Measurements from ENCODE around the gene SUMO1. TPM values are rescaled to one million over a fixed set of nuclear protein-coding genes. Genes with fewer than 3 reads are reported as not detected.

The SUMO1 gene
- total RNA-seq, 1 experiment from 2014 or later = 164 TPM

DNA sequence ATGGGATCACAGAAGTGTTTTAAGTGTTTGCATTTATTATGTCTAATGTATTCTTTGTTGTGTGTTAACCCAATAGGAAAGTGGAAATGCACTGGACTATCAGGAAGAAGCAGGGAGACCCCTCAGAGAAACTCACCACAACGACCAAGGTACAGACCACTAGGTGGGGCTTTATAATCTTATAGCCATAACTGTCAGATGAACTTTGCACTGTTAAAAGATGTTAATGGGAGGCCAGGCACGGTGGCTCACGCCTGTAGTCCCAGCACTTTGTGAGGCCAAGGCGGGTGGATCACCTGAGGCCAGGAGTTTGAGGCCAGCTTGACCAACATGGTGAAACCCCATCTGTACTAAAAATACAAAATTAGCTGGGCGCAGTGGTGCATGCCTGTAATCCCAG is 73.2 kb downstream of the SUMO1 start:
- Mint-ChIP-seq H3K9me3 (ENCODE audit: low read depth, unreplicated experiment) (no peaks in the 10 kb centered on the region), H3K27ac (ENCODE audit: unreplicated experiment) (no peak overlapping the region), H3K4me3 (ENCODE audit: low read depth, unreplicated experiment) (no peak overlapping the region), H3K27me3 (ENCODE audit: unreplicated experiment) (no peaks in the 10 kb centered on the region), H3K4me1 (ENCODE audit: low read depth, unreplicated experiment) (no peaks in the 10 kb centered on the region), H3K36me3 (ENCODE audit: insufficient read depth, unreplicated experiment) (no peaks in the 10 kb centered on the region)
- intact Hi-C loops (cut with micrococcal nuclease; ENCODE audit: unreplicated experiment) = no loop called here
- no peak for TF ChIP-seq CTCF (IDR thresholded peaks at IDR 0.05; ENCODE audit: unreplicated experiment)
- no peak for DNase-seq
- no TSS peak for BruUV-seq (replicated peaks)
- CTCF ChIA-PET = no interaction called here

DNA sequence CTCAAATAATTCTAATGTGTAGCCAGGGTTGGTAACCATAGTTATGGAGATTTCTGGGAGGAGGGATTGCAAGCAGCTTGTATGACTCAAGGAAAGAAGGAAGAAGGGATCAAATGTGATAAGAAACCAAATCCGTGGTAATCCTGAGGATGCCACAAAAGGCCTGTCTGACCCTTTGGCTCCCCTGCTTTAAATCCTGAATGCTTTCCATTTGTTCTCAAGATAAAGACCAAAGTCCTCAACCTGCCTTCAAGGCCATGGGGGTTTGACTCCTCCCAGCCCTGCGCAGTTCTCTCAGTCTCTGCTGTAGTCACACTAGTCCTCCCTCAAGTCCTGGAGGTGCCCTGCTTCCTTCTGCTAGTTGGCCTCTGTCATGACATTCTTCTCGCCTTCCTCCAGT is 74.0 kb downstream of the SUMO1 start:
- no peak for TF ChIP-seq CTCF (IDR thresholded peaks at IDR 0.05; ENCODE audit: unreplicated experiment)
- no peaks in the 10 kb centered on the region for H3K9me3 Mint-ChIP-seq (ENCODE audit: low read depth, unreplicated experiment)
- H3K36me3 Mint-ChIP-seq (ENCODE audit: insufficient read depth, unreplicated experiment) = no peaks in the 10 kb centered on the region
- DNase-seq = no peak
- no peak overlapping the region for H3K27ac Mint-ChIP-seq (ENCODE audit: unreplicated experiment)
- CTCF ChIA-PET = no interaction called here
- H3K4me3 Mint-ChIP-seq (ENCODE audit: low read depth, unreplicated experiment) = no peak overlapping the region
- no peaks in the 10 kb centered on the region for H3K4me1 Mint-ChIP-seq (ENCODE audit: low read depth, unreplicated experiment)
- H3K27me3 Mint-ChIP-seq (ENCODE audit: unreplicated experiment) = no peaks in the 10 kb centered on the region
- intact Hi-C loops (cut with micrococcal nuclease; ENCODE audit: unreplicated experiment) = no loop called here
- no TSS peak for BruUV-seq (replicated peaks)

DNA sequence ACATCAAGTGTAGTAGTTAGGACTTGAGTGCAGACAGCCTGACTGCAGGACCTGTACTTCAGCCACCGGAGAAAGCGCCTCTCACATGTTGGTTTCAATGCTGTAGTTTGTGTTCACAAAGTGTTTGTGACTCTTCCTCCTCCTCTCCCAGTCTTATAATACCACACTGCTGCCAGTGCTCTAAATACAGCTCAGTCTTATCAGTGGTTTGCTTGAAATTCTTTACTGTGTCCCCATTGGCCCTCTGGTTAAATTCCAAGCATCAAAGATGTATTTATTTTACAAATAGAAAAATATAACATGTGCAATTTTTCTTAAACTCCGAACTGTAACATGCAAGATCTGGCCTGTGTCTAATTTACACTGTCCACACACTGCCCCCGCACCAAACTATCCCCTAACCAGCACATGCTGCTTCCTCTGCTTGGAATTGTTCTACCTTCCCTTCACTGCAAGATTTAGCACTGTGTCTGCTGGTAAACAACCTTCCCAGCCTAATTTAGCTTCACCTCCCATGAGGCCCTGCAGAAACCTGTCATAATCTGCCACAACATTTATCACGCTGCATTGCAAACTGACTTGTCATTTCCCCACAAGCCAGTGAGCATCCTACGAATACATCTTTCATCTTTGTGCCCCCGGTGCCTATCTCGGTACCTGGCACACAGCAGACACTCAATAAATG is 77.1 kb downstream of the SUMO1 start:
- CTCF ChIA-PET = no interaction called here
- no peak for TF ChIP-seq CTCF (IDR thresholded peaks at IDR 0.05; ENCODE audit: unreplicated experiment)
- H3K36me3 Mint-ChIP-seq (ENCODE audit: insufficient read depth, unreplicated experiment) = no peaks in the 10 kb centered on the region
- no TSS peak for BruUV-seq (replicated peaks)
- H3K4me1 Mint-ChIP-seq (ENCODE audit: low read depth, unreplicated experiment) = no peaks in the 10 kb centered on the region
- no peaks in the 10 kb centered on the region for H3K9me3 Mint-ChIP-seq (ENCODE audit: low read depth, unreplicated experiment)
- no peak overlapping the region for H3K27ac Mint-ChIP-seq (ENCODE audit: unreplicated experiment)
- intact Hi-C loops (cut with micrococcal nuclease; ENCODE audit: unreplicated experiment) = no loop called here
- no peaks in the 10 kb centered on the region for H3K27me3 Mint-ChIP-seq (ENCODE audit: unreplicated experiment)
- H3K4me3 Mint-ChIP-seq (ENCODE audit: low read depth, unreplicated experiment) = no peak overlapping the region
- no peak for DNase-seq

DNA sequence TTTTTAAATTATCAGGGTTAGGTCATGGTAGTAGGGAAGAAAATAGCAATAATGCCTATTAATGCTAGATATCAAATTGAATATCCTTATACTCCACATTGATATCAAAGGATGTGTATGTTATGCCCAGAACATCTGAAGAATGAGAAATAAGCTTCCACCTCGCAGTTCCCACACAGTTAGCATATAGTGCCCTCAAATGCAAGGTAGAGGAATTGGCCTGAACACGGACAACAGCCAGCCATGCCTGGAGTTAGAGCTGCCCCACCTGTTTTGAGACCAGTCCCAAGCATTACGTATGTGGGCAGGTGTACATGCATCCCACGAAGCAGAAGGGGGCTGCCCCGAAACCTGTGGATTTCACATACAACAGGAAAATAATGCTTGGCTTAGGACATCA is 79.6 kb downstream of the SUMO1 start:
- H3K36me3 Mint-ChIP-seq (ENCODE audit: insufficient read depth, unreplicated experiment) = no peaks in the 10 kb centered on the region
- H3K27me3 Mint-ChIP-seq (ENCODE audit: unreplicated experiment) = no peaks in the 10 kb centered on the region
- TF ChIP-seq CTCF (IDR thresholded peaks at IDR 0.05; ENCODE audit: unreplicated experiment) = no peak
- DNase-seq = peak; percentile 30
- CTCF ChIA-PET = interaction anchor here (1.0 to 2.2 kb wide), 3 partner anchors 292 to 362 kb away, joined by 3 to 15 read pairs (median 4); no protein-coding TSS in a partner anchor
- no peak overlapping the region for H3K27ac Mint-ChIP-seq (ENCODE audit: unreplicated experiment)
- intact Hi-C loops (cut with micrococcal nuclease; ENCODE audit: unreplicated experiment) = loop anchor here (5.0 kb wide), 3 partner anchors 51 to 361 kb away; no protein-coding TSS in a partner anchor
- H3K4me3 Mint-ChIP-seq (ENCODE audit: low read depth, unreplicated experiment) = no peak overlapping the region
- H3K4me1 Mint-ChIP-seq (ENCODE audit: low read depth, unreplicated experiment) = no peaks in the 10 kb centered on the region
- BruUV-seq (replicated peaks) = no TSS peak
- no peaks in the 10 kb centered on the region for H3K9me3 Mint-ChIP-seq (ENCODE audit: low read depth, unreplicated experiment)
